HG03565 (cell line): Measurements from ENCODE around the gene WNT1.

Experiments used
- ATAC-seq: cut with Tn5 transposase; IDR thresholded peaks from one replicate; pipeline ENCODE4 v1.9.1; 2021; ENCODE audit warnings: mild to moderate bottlenecking, moderate library complexity; ENCODE audit not compliant: unreplicated experiment

WNT1 gene

DNA sequence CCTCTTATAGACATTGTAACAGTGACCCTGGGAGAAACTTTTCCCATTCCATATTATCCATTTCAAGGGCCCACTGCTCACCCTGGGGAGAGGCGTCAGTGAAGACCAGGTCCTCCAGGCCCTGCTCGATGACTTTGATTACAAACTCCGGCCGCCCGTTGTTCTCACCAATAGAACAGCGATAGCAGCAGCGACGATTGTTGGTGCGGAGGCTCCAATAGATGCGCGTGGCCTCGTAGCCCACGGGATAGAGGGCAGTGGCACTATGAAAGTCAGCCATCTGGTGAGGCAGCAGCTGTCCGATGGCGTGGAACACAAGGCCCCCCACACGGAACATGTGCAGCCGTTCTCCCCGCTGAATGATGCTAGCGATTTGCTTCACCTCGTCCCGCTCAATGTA is 48.0 kb downstream of the WNT1 start:
- ATAC-seq, result no peak

DNA sequence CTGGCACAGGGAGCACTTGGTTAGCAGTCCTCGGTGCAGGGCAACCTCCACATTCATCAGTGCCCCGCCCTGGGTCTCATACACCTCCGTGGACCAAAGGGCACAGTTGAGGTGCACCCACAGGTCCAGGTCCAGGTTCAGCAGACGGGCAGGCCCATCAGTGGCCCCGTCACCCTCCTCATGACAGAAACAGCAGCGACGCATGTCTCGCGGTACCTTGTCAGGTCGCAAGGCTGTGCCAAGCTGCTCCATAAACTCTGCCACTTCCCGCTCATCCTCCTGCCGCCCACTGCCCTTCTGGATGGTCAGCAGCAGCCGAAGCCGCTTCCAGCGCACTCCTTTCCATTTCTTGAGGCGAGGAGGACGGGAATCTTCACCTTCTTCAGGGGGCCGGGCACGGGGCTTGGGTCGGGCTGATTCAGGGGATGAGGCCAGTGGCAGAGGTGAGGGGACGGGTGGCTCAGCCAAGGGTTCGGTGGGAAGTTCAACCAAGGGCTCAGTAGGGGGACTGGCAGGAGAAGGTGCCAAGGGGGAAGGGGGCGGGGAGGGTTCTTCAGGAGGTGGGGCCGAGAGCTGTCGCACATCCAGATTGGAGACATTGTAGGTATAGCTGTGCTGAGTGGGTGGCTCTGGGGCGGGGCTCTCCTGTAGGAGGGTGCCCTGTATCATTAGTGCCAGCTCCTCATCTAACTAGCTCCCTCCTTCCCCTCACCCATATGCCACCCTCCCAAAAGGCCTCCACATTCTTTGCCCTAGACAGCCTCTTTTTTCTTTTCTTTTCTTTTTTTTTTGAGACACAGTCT is 48.8 kb downstream of the WNT1 start:
- ATAC-seq, result no peak

DNA sequence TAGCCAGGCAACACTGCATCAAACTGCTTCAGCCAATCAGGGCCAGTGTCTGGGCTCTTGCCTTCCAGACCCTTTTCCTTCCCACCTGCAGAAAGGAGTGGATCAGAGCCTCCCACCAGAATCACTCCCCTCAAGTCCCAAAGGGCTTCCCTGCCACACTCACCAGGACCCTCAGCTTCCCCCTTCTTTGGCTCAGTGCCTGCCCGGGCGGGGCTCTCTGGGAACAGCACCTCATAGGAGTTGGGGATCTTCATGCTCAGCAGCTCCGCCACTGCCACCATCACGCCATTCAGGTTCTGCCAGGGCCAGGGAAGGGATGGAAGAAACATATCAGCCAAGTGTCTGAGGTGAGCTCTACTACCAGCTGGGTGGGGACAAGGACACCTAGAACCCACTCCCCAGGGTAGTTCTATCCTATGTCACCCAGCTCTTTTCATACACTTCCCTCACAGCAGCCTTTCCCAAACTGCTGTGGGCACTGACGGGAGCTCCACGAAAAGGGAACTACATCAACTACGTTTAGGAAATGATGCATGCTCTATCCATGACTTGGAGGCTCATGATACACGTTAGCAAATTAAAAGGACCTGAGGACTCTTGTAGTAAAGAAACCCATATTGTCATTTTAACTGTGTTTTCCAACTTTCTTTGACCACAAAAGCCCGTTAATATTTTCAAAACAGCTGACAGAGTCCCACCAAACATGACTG is 49.9 kb downstream of the WNT1 start:
- ATAC-seq, result no peak

DNA sequence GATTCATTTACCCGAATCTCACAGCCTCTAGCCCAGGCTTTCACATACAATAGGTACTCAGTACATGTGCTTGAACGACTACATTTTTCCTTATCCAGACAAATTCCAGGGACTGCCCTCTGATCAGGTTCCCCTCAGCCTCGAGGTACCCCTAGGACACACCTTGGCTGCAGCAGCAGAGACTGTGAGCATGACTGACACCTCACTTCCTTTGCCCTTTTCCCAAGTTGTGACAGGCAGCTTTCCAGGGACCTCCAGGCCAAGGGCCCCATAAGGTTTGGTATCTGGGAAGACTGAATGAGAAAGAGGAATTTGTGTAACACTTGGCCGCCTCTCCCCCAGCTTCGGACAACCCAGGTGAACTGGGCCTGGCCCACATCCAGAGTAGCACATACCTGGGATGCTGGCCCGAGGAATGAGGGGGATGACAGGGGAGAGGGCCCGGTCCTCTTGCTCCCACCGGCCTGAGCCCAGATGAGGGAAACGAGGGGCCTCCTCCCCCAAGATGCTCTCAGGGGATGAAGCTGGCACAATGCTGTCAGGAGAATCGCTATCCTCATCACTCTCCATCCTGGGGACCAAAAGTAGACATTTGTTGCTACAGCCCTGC is 50.6 kb downstream of the WNT1 start:
- ATAC-seq, result no peak

DNA sequence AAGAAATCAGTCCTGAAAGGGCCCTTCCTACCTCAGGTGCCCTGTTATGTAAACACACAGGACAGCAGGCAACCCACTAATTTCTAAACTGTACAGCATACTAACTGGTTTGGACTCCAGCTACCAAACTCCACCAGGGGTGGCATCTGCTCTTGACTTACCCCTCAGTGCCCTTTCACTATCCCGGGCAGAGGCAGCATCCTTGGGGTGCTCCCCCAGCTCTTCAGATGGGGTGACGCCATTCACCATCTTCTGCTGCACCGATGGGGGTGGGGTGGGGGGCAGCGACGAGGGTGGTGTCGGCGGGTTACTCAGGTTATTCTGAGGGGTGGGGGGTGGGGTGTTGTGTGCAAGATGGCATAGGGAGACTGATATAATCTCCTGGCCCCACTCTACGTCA is 52.0 kb downstream of the WNT1 start:
- ATAC-seq, result no peak

DNA sequence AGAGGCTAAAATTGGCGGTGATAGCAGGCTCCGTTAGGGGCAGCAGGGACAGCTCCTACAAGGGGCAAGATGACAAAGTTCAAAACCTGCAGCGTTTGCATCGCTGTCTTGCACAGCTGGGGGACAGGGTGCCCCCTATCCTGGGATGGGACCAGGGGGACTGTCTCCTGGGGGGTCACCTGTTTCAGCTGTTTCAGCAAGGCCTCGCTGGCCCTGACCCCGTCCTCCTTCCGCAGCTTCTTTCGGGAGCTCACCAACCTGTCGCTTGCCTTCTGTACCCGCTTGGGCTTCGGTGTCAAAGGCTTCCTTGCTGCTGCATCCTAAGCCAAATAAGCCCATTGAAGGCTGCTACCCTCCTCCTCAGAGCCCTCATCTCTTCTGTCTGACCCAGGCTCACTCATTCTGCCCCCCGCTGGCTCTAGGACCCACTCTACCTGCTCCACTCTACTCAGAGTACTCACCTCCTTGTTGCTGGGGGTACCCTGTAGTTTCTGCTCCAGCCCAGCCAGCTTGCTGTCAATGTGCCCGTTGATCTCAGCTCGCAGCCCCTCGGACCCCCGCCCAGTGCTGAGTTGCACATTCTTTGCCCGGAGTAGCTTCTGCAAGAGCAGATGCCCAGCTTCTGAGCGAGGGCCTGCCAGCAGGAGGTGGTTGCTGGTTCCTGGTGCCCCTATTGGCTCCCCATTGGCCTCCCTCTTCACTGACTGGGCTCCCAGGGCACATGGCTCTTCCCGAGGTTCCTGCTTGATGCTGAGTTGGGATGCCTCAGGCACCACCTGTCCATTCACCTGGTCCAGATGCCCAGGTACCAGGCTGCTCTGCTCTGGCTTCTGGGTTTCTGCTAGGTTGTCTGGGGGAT is 52.8 kb downstream of the WNT1 start:
- ATAC-seq, result no peak

DNA sequence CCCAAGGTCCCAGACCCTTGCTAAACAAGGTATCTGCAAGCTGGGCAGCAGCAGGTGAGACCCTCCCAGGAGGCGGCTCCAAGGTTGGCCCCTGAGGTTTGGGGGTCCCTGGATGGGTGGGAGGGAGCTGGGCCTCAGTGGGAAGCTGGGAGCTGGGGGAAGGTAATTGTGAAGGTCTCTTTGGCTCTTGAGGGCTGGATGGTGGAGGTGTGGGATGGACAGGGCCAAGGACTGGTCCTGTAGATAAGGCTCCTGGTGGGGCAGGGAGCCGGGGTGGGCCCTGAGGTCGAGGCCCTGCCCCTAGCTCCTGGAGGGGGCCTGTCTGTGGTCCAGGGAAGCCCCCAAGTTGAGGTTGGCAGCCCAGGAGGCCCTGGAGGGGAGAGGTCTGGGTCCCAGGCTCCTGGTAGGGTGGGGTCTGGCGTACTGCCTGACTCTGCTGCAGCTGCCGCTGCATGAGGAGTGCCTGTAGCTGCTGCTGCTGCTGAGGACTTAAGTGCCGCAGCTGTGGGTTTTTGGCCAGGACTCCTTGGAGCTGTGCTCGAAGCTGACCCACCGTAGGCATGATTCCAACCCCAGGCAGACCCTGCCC is 53.5 kb downstream of the WNT1 start:
- ATAC-seq, result no peak
